ENCODE measurements around the gene CCL21.
"Not testable (repeated sequence)": the region's sequence is repeated elsewhere in the genome, so short reads cannot be mapped to it uniquely, and the experiment has no call there.

Gene CCL21

GRCh38 chr9:34732478-34732877, 22.5 kb upstream of the CCL21 start:
- Histone ChIP-seq H3K27me3 (ENCODE audit: insufficient read depth, low read length) (0 out of 2 replicates have a peak, but pooled peaks cover 1% of the 10 kb centered on the region), H3K27ac (ENCODE audit: low read length) (no peak overlapping the region), H3K4me3 (ENCODE audit: low read length) (no peak overlapping the region), H3K9ac (ENCODE audit: low read depth, low read length) (no peak overlapping the region), H3K9me3 (ENCODE audit: insufficient read depth, low read depth, low read length) (no peaks in the 10 kb centered on the region), H3K36me3 (ENCODE audit: insufficient read depth, low read depth, low read length) (no peaks in the 10 kb centered on the region), H3K4me1 (ENCODE audit: insufficient read depth, low read length) (no peaks in the 10 kb centered on the region)

- Histone ChIP-seq H3K36me3 (ENCODE audit: insufficient read depth, low read depth, low read length) (no peaks in the 10 kb centered on the region), H3K27ac (ENCODE audit: low read length) (no peak overlapping the region)
These were observed 13.2 kb upstream of the CCL21 start for GRCh38 chr9:34723141-34723540.

GRCh38 chr9:34719769-34720025, 9.8 kb upstream of the CCL21 start:
- H3K9me3 ChIP-seq (ENCODE audit: insufficient read depth, low read depth, low read length); H3K4me1 ChIP-seq (ENCODE audit: insufficient read depth, low read length); H3K27ac ChIP-seq (ENCODE audit: low read length): not testable (repeated sequence)

More at GRCh38 chr9:34723141-34723540, 13.2 kb upstream of the CCL21 start:
- Histone ChIP-seq H3K9me3 (ENCODE audit: insufficient read depth, low read depth, low read length) (no peaks in the 10 kb centered on the region), H3K4me3 (ENCODE audit: low read length) (no peak overlapping the region), H3K27me3 (ENCODE audit: insufficient read depth, low read length) (0 out of 2 replicates have a peak, but pooled peaks cover 12% of the 10 kb centered on the region), H3K9ac (ENCODE audit: low read depth, low read length) (no peak overlapping the region), H3K4me1 (ENCODE audit: insufficient read depth, low read length) (no peaks in the 10 kb centered on the region)

GRCh38 chr9:34719021-34719768, 9.3 kb upstream of the CCL21 start:
- Histone ChIP-seq H3K36me3 (ENCODE audit: insufficient read depth, low read depth, low read length) (no peaks in the 10 kb centered on the region), H3K9ac (ENCODE audit: low read depth, low read length) (no peak overlapping the region), H3K27me3 (ENCODE audit: insufficient read depth, low read length) (no peaks in the 10 kb centered on the region; the same call in 1 of the 2 replicates), H3K9me3 (ENCODE audit: insufficient read depth, low read depth, low read length) (no peaks in the 10 kb centered on the region), H3K4me1 (ENCODE audit: insufficient read depth, low read length) (no peaks in the 10 kb centered on the region), H3K4me3 (ENCODE audit: low read length) (no peak overlapping the region), H3K27ac (ENCODE audit: low read length) (no peak overlapping the region)

More at GRCh38 chr9:34719769-34720025, 9.8 kb upstream of the CCL21 start:
- H3K36me3 ChIP-seq (ENCODE audit: insufficient read depth, low read depth, low read length); H3K9ac ChIP-seq (ENCODE audit: low read depth, low read length); H3K27me3 ChIP-seq (ENCODE audit: insufficient read depth, low read length); H3K4me3 ChIP-seq (ENCODE audit: low read length): not testable (repeated sequence)

GRCh38 chr9:34717996-34718614, 8.2 kb upstream of the CCL21 start:
- Histone ChIP-seq H3K4me3 (ENCODE audit: low read length) (no peak overlapping the region), H3K36me3 (ENCODE audit: insufficient read depth, low read depth, low read length) (no peaks in the 10 kb centered on the region)

GRCh38 chr9:34716711-34717110, 6.8 kb upstream of the CCL21 start:
- H3K4me3 ChIP-seq (ENCODE audit: low read length), result no peak overlapping the region
- H3K27me3 ChIP-seq (ENCODE audit: insufficient read depth, low read length), result no peaks in the 10 kb centered on the region; the same call in 1 of the 2 replicates
- no peaks in the 10 kb centered on the region for H3K4me1 ChIP-seq (ENCODE audit: insufficient read depth, low read length)
- no peak overlapping the region for H3K9ac ChIP-seq (ENCODE audit: low read depth, low read length)
- H3K9me3 ChIP-seq (ENCODE audit: insufficient read depth, low read depth, low read length), result no peaks in the 10 kb centered on the region
- no peak overlapping the region for H3K27ac ChIP-seq (ENCODE audit: low read length)
- H3K36me3 ChIP-seq (ENCODE audit: insufficient read depth, low read depth, low read length), result no peaks in the 10 kb centered on the region

More at GRCh38 chr9:34717996-34718614, 8.2 kb upstream of the CCL21 start:
- Histone ChIP-seq H3K4me1 (ENCODE audit: insufficient read depth, low read length) (no peaks in the 10 kb centered on the region), H3K27ac (ENCODE audit: low read length) (no peak overlapping the region), H3K27me3 (ENCODE audit: insufficient read depth, low read length) (no peaks in the 10 kb centered on the region; the same call in 1 of the 2 replicates), H3K9me3 (ENCODE audit: insufficient read depth, low read depth, low read length) (no peaks in the 10 kb centered on the region), H3K9ac (ENCODE audit: low read depth, low read length) (no peak overlapping the region)

- no peak overlapping the region for H3K27ac ChIP-seq (ENCODE audit: low read length)
These were observed 5.8 kb upstream of the CCL21 start for GRCh38 chr9:34715639-34716215.

GRCh38 chr9:34714007-34714406, 4.1 kb upstream of the CCL21 start:
- no peak overlapping the region for H3K9ac ChIP-seq (ENCODE audit: low read depth, low read length)

More at GRCh38 chr9:34715639-34716215, 5.8 kb upstream of the CCL21 start:
- Histone ChIP-seq H3K36me3 (ENCODE audit: insufficient read depth, low read depth, low read length) (no peaks in the 10 kb centered on the region), H3K4me1 (ENCODE audit: insufficient read depth, low read length) (no peaks in the 10 kb centered on the region), H3K4me3 (ENCODE audit: low read length) (no peak overlapping the region), H3K9me3 (ENCODE audit: insufficient read depth, low read depth, low read length) (no peaks in the 10 kb centered on the region), H3K9ac (ENCODE audit: low read depth, low read length) (no peak overlapping the region), H3K27me3 (ENCODE audit: insufficient read depth, low read length) (no peaks in the 10 kb centered on the region; the same call in 1 of the 2 replicates)

GRCh38 chr9:34712140-34712539, 2.2 kb upstream of the CCL21 start:
- no peaks in the 10 kb centered on the region; the same call in 1 of the 2 replicates for H3K27me3 ChIP-seq (ENCODE audit: insufficient read depth, low read length)
- no peak overlapping the region for H3K9ac ChIP-seq (ENCODE audit: low read depth, low read length)
- H3K27ac ChIP-seq (ENCODE audit: low read length), result no peak overlapping the region
- no peak overlapping the region for H3K4me3 ChIP-seq (ENCODE audit: low read length)
- no peaks in the 10 kb centered on the region for H3K36me3 ChIP-seq (ENCODE audit: insufficient read depth, low read depth, low read length)
- no peaks in the 10 kb centered on the region for H3K9me3 ChIP-seq (ENCODE audit: insufficient read depth, low read depth, low read length)
- H3K4me1 ChIP-seq (ENCODE audit: insufficient read depth, low read length), result no peaks in the 10 kb centered on the region

More at GRCh38 chr9:34714007-34714406, 4.1 kb upstream of the CCL21 start:
- Histone ChIP-seq H3K27ac (ENCODE audit: low read length) (no peak overlapping the region), H3K9me3 (ENCODE audit: insufficient read depth, low read depth, low read length) (no peaks in the 10 kb centered on the region), H3K4me1 (ENCODE audit: insufficient read depth, low read length) (no peaks in the 10 kb centered on the region), H3K27me3 (ENCODE audit: insufficient read depth, low read length) (no peaks in the 10 kb centered on the region; the same call in 1 of the 2 replicates), H3K4me3 (ENCODE audit: low read length) (no peak overlapping the region), H3K36me3 (ENCODE audit: insufficient read depth, low read depth, low read length) (no peaks in the 10 kb centered on the region)

- Histone ChIP-seq H3K4me3 (ENCODE audit: low read length) (no peak overlapping the region), H3K4me1 (ENCODE audit: insufficient read depth, low read length) (no peaks in the 10 kb centered on the region), H3K9me3 (ENCODE audit: insufficient read depth, low read depth, low read length) (no peaks in the 10 kb centered on the region), H3K27ac (ENCODE audit: low read length) (no peak overlapping the region), H3K9ac (ENCODE audit: low read depth, low read length) (no peak overlapping the region), H3K36me3 (ENCODE audit: insufficient read depth, low read depth, low read length) (no peaks in the 10 kb centered on the region), H3K27me3 (ENCODE audit: insufficient read depth, low read length) (no peaks in the 10 kb centered on the region)
These were observed 549 bp downstream of the CCL21 start for GRCh38 chr9:34709196-34709978.

GRCh38 chr9:34707130-34707529, 2.8 kb downstream of the CCL21 start:
- no peaks in the 10 kb centered on the region for H3K36me3 ChIP-seq (ENCODE audit: insufficient read depth, low read depth, low read length)

More at GRCh38 chr9:34707130-34707529, 2.8 kb downstream of the CCL21 start:
- no peak overlapping the region for H3K4me3 ChIP-seq (ENCODE audit: low read length)
- no peaks in the 10 kb centered on the region for H3K4me1 ChIP-seq (ENCODE audit: insufficient read depth, low read length)
- H3K9me3 ChIP-seq (ENCODE audit: insufficient read depth, low read depth, low read length), result no peaks in the 10 kb centered on the region
- no peak overlapping the region for H3K9ac ChIP-seq (ENCODE audit: low read depth, low read length)
- H3K27me3 ChIP-seq (ENCODE audit: insufficient read depth, low read length), result peaks cover 5% of the 10 kb centered on the region; the same call in 1 of the 2 replicates
- H3K27ac ChIP-seq (ENCODE audit: low read length), result no peak overlapping the region

Data from iPS-20b (cell line).